Spinal cord (tissue), 10 donors: ENCODE data around the gene P3H3. TPM values are rescaled to one million over a fixed set of nuclear protein-coding genes. Genes with fewer than 3 reads are reported as not detected.

Experiments used
- DNase-seq, 6 donors: peaks; one replicate each; pipeline versions ENCODE4 v3.0.0 to v3.0.0-alpha.2; 2013 to 2015; ENCODE audit warnings: low spot score in 6 of 6, low read depth in 4 of 6
- H3K27ac ChIP-seq: one replicate; pipeline ENCODE4 v1.5.1; 2013; ENCODE audit warnings: low read depth, low read length, control low read depth
- H3K27me3 ChIP-seq: one replicate; pipeline ENCODE4 v1.6.1; 2013; ENCODE audit warnings: low read length; ENCODE audit not compliant: control insufficient read depth, insufficient read depth
- H3K36me3 ChIP-seq: one replicate; pipeline ENCODE4 v1.6.1; 2013; ENCODE audit warnings: low read length; ENCODE audit not compliant: control insufficient read depth, insufficient read depth
- H3K4me1 ChIP-seq: one replicate; pipeline ENCODE4 v1.6.1; 2013; ENCODE audit warnings: low read length; ENCODE audit not compliant: control insufficient read depth, insufficient read depth
- H3K4me3 ChIP-seq: one replicate; pipeline ENCODE4 v1.5.1; 2013; ENCODE audit warnings: low read depth, low read length, control low read depth
- H3K9me3 ChIP-seq: one replicate; pipeline ENCODE4 v1.6.1; 2013; ENCODE audit warnings: low read length; ENCODE audit not compliant: control insufficient read depth, insufficient read depth
- WGBS: methylation state at CpG from one replicate; pipeline ENCODE4 v1.1.5; 2013; ENCODE audit warnings: missing lambda C conversion rate; ENCODE audit not compliant: insufficient coverage; 5-methylcytosine and 5-hydroxymethylcytosine counted together
- polyA plus RNA-seq, 2 donors: library from polyadenylated mRNA; unstranded; fragments of 120-200 nt; gene quantifications; one replicate each; pipeline ENCODE4 v1.2.1, GENCODE V29; 2013; ENCODE audit not compliant: insufficient read length in 2 of 2
- total RNA-seq, 2 donors: library from RNA; depleted of rRNA in 1 of 2; stranded (reverse); fragments of 120-200 nt in 1 of 2; fragments of >200 nt in 1 of 2; gene quantifications; one replicate each; pipeline versions ENCODE4 v1.2.3 to v1.2.4, GENCODE V29; 2013 to 2014
- donor health status: healthy.

Gene P3H3
- total and polyA plus RNA-seq, 4 donors = 22.7 to 42.3 (median 27.2) TPM

DNA sequence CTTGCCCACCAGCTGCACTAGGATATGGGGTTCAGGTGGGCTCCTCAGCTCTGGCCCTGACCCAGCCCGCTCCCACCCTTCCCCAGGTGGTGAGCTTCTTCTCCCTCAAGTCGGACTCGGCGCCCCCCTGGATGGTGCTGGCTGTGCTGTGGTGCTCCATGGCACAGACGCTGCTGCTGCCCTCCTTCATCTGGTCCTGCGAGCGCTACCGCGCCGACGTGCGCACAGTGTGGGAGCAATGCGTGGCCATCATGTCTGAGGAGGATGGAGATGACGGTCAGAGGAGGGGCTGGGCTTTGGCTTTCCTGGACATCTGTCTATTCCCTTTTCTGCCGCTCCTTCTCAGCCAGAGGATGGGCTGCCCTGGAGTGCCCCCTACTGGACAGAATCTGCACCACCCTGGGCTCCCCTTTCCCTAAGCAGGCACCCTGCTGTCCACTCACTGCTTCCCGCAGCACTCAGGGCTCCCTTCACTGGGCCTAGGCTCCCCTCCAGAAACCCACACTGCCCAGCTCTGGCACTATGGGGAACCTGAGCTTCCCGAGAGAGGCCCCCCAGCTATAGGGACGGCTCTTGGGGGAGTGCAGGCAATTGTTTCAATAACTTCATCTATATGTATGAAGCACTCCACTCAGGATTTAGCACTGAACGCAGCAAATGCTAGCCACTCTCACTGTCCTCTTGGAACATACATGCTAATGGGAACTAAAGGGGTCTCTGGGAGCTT lies 2.6 kb upstream of the P3H3 start:
- peak overlapping the region; percentile 81 for H3K27ac ChIP-seq
- H3K9me3 ChIP-seq = no peaks in the 10 kb centered on the region
- peaks cover 91% of the 10 kb centered on the region for H3K4me1 ChIP-seq
- no peaks in the 10 kb centered on the region for H3K27me3 ChIP-seq
- peak overlapping the region; percentile 12 for H3K4me3 ChIP-seq
- H3K36me3 ChIP-seq = peaks cover 48% of the 10 kb centered on the region
- peak in 5 of 6 donors; percentile 64 to 95 (median 76) for DNase-seq
- 8% methylated on average over 16 of the region's 19 CpGs for WGBS

DNA sequence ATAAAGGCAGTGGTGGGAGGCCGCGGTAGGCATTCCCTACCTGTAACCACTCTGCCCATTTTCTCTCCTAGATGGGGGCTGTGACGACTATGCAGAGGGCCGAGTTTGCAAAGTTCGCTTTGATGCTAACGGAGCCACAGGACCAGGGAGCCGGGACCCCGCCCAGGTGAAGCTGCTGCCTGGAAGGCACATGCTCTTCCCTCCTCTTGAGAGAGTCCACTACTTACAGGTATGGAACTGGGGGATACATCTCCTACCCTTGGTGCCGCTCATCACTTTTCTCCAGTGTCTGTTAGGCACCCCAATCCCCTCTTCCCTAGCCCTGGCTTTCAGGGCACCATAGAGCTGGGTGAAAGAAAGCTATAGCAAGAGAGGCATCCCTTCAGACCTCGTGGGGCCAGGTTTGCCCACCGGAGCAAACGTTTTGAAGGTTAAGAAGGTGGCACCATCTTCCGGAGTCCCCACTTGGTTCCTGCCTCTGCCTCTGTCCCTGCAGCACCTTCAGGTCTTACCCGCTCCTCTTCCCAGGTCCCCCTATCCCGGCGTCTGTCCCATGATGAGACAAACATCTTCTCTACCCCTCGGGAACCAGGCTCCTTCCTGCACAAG lies 2.0 kb upstream of the P3H3 start:
- DNase-seq = no peak
- Histone ChIP-seq H3K27me3 (no peaks in the 10 kb centered on the region), H3K27ac (no peak overlapping the region), H3K36me3 (peaks cover 54% of the 10 kb centered on the region), H3K9me3 (no peaks in the 10 kb centered on the region), H3K4me3 (no peak overlapping the region), H3K4me1 (peaks cover 85% of the 10 kb centered on the region)
- WGBS = 77% methylated on average over 14 of the region's 17 CpGs

- Histone ChIP-seq H3K4me1 (peaks cover 81% of the 10 kb centered on the region), H3K27ac (peak overlapping the region; percentile 63)
- 84% methylated on average over 19 of the region's 22 CpGs for WGBS
These were observed 1.3 kb upstream of the P3H3 start for GRCh38 chr12:6826734-6827436.

GRCh38 chr12:6827437-6827911 lies 733 bp upstream of the P3H3 start:
- Histone ChIP-seq H3K4me1 (peaks cover 75% of the 10 kb centered on the region), H3K4me3 (no peak overlapping the region), H3K9me3 (no peaks in the 10 kb centered on the region), H3K27ac (peak overlapping the region; percentile 63), H3K36me3 (peaks cover 65% of the 10 kb centered on the region), H3K27me3 (no peaks in the 10 kb centered on the region)
- peak in 4 of 6 donors; percentile 51 to 96 (median 82) for DNase-seq
- WGBS = 5% methylated on average over 3 of the region's 8 CpGs

More at GRCh38 chr12:6826734-6827436, 1.3 kb upstream of the P3H3 start:
- DNase-seq = no peak
- Histone ChIP-seq H3K36me3 (peaks cover 60% of the 10 kb centered on the region), H3K9me3 (no peaks in the 10 kb centered on the region), H3K27me3 (no peaks in the 10 kb centered on the region), H3K4me3 (no peak overlapping the region)

GRCh38 chr12:6828781-6829535 lies 751 bp downstream of the P3H3 start:
- Histone ChIP-seq H3K27ac (peak overlapping the region; percentile 77), H3K4me3 (peak overlapping the region; percentile 75), H3K9me3 (no peaks in the 10 kb centered on the region), H3K4me1 (peaks cover 60% of the 10 kb centered on the region), H3K36me3 (peaks cover 66% of the 10 kb centered on the region), H3K27me3 (no peaks in the 10 kb centered on the region)
- WGBS = under 1% methylated on average over 71 of the region's 71 CpGs
- peak in 3 of 6 donors; percentile 27 to 89 (median 83) for DNase-seq

DNA sequence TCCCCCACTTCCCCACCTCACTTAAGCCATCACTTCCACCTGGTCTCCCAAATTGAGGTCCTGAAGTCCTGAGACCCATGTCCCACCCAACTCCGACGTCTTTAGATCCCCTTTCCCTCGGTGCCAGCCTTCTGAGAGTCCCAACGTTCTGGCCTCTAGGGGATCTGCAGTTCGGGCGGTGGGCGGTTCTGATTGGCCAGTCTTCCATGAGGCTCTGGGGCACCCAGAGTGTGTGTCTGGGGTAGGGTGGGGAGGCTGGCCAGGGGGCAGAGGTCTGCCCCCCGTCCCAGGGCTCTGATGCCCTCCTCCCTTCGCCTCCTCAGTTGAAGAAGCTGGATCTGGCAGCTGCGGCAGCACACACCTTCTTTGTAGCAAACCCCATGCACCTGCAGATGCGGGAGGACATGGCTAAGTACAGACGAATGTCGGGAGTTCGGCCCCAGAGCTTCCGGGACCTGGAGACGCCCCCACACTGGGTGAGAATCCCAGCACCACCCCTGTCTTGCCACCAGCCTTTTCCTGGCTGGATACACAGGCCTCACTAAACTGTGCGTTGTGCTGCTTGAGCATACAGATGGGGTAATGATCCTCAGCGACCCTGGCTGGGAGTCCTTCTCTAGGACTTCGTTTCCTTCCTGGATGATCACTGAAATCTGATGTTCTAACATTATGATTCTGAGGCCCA lies 1.5 kb downstream of the P3H3 start:
- 26% methylated on average over 14 of the region's 19 CpGs for WGBS
- peak overlapping the region; percentile 77 for H3K27ac ChIP-seq
- DNase-seq = no peak
- H3K36me3 ChIP-seq = peaks cover 64% of the 10 kb centered on the region
- peak overlapping the region; percentile 75 for H3K4me3 ChIP-seq
- H3K9me3 ChIP-seq = no peaks in the 10 kb centered on the region
- H3K27me3 ChIP-seq = no peaks in the 10 kb centered on the region
- peaks cover 53% of the 10 kb centered on the region for H3K4me1 ChIP-seq

DNA sequence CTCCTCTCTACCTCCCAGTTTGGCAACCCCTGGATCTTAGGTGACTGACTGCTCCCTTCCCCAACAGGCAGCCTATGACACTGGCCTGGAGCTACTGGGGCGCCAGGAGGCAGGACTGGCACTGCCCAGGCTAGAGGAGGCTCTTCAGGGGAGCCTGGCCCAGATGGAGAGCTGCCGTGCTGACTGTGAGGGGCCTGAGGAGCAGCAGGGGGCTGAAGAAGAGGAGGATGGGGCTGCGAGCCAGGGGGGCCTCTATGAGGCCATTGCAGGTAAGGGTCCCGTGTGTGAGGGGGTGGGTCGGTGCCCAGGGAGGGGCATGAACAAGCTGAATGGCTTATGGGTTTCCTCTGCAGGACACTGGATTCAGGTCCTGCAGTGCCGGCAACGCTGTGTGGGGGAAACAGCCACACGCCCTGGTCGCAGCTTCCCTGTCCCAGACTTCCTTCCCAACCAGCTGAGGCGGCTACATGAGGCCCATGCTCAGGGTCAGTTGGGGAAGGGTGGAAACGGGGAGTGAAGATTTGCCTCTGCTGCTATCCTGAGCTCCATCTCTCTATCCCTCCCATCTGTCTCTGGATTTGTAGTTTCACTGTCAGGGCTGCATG lies 2.2 kb downstream of the P3H3 start:
- Histone ChIP-seq H3K36me3 (peaks cover 58% of the 10 kb centered on the region), H3K27me3 (no peaks in the 10 kb centered on the region), H3K4me3 (no peak overlapping the region), H3K27ac (no peak overlapping the region), H3K9me3 (no peaks in the 10 kb centered on the region), H3K4me1 (peaks cover 46% of the 10 kb centered on the region)
- 93% methylated on average over 9 of the region's 11 CpGs for WGBS
- no peak for DNase-seq

DNA sequence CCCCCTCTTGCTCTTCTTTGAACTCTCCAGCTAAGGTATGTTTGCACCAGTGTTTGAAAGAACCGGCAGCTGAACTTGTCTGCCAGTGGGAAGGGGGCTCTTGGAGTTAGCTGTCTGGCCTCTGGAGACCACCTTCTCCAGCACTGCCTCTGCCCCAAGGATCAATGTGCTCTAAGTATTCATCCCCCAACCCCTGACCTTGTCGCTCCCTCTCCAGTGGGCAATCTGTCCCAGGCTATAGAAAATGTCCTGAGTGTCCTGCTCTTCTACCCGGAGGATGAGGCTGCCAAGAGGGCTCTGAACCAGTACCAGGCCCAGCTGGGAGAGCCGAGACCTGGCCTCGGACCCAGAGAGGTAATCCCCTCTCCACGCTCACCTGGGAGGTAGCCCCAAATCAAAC lies 2.8 kb downstream of the P3H3 start:
- Histone ChIP-seq H3K4me1 (peaks cover 40% of the 10 kb centered on the region), H3K27me3 (no peaks in the 10 kb centered on the region), H3K4me3 (no peak overlapping the region), H3K9me3 (no peaks in the 10 kb centered on the region), H3K27ac (no peak overlapping the region), H3K36me3 (peaks cover 57% of the 10 kb centered on the region)
- WGBS = 98% methylated on average over 5 of the region's 6 CpGs
- DNase-seq = no peak
